GM19463 (cell line): Measurements from ENCODE around the gene TNXB.
"Not testable (repeated sequence)": the region's sequence is repeated elsewhere in the genome, so short reads cannot be mapped to it uniquely, and the experiment has no call there.

ENCODE experiments used
- ATAC-seq: cut with Tn5 transposase; IDR thresholded peaks from one replicate; pipeline ENCODE4 v1.9.1; 2021; ENCODE audit warnings: mild to moderate bottlenecking, moderate library complexity; ENCODE audit not compliant: unreplicated experiment

Gene TNXB

DNA sequence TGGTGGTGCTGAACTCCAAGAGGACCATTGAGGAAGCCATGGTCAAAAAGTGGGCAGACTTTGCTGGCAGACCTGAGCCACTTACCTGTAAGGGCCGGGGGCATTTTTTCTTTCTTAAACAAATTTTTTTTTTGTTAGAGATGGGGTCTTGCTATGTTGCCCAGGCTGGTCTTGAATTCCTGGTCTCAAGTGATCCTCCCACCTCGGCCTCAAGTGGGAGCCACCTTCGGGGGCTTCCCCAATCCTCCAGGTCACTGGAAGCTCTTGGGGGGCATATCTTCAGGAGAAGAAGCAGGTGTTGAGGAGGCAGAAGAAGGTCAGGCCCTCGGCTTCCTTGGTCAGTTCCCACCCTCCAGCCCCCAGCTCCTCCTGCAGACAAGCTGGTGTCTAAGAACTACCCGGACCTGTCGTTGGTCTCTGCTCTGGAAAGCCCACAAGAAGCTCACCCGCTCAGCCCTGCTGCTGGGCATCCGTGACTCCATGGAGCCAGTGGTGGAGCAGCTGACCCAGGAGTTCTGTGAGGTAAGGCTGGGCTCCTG, 103.1 kb downstream of the TNXB start:
- ATAC-seq: not testable (repeated sequence)

DNA sequence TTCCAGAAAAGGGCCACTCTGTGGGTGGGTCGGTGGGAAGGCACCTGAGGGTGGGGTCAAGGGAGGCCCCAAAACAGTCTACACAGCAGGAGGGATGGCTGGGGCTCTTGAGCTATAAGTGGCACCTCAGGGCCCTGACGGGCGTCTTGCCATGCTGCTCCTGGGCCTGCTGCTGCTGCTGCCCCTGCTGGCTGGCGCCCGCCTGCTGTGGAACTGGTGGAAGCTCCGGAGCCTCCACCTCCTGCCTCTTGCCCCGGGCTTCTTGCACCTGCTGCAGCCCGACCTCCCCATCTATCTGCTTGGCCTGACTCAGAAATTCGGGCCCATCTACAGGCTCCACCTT, 103.6 kb downstream of the TNXB start:
- not testable (repeated sequence) for ATAC-seq

DNA sequence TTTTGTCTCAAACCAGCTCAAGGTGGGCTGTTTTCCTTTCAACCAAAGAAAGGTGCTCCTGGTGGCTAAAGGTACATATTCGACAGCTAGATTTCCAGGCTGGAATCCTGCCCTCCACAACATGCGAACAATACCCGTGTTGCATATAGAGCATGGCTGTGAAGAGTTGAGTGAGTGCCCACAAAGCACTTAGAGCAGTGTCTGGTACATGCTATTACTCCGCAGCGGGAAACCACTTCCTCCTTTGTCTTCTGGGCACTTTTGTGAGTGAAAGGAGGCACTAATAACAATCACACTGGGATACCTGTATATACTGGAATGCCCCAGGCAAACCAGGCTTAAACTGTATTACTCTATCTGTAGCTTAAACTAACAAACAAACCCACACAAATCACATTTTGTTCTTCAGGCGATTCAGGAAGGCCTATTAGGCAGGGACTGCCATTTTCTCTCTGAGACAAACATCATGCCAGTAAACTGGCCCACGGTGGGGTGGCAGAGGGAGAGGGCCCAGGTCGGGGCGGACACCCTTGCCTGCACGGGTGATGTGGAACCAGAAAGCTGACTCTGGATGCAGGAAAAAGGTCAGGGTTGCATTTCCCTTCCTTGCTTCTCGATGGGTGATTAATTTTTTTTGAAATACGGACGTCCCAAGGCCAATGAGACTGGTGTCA, 104.1 kb downstream of the TNXB start:
- ATAC-seq: not testable (repeated sequence)

DNA sequence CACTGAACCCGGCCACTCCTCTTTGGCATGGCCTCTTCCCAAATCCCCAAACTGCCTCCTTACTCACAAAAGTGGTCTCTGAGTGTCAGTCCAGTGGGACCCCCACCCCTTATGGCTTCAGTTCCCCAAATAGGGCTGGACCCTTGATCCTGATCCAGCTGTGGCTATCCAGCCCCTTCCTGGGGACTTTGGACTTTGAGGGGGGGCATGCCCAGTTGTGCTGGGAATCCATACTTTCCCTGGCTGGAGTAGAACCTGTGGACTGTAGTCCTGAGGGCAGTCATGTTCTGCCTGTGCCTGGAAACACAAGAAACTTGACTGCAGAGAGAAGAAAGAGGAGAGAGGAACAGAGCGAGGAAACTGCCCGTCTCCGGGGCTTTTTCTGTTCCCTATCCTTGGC, 104.7 kb downstream of the TNXB start:
- ATAC-seq: not testable (repeated sequence)

DNA sequence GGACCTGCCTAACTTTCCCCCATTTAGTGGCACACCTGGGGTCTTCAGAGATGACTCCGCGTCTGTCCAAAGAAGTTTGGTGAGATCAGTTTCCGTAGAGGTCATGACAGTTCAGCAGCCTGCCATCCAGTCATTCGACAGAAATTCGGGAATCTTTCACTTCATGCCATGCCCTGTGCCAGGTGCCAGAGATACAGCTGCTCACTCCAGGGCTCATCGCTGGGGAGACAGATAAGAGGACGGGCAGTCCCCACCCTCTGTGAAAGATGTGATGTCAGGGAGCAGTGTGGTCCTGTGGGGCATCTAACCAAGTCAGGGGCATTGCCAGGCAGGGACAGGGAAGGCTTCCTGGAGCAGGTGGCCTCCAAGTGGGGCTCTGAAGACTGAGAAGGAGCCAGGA, 105.8 kb downstream of the TNXB start:
- not testable (repeated sequence) for ATAC-seq

DNA sequence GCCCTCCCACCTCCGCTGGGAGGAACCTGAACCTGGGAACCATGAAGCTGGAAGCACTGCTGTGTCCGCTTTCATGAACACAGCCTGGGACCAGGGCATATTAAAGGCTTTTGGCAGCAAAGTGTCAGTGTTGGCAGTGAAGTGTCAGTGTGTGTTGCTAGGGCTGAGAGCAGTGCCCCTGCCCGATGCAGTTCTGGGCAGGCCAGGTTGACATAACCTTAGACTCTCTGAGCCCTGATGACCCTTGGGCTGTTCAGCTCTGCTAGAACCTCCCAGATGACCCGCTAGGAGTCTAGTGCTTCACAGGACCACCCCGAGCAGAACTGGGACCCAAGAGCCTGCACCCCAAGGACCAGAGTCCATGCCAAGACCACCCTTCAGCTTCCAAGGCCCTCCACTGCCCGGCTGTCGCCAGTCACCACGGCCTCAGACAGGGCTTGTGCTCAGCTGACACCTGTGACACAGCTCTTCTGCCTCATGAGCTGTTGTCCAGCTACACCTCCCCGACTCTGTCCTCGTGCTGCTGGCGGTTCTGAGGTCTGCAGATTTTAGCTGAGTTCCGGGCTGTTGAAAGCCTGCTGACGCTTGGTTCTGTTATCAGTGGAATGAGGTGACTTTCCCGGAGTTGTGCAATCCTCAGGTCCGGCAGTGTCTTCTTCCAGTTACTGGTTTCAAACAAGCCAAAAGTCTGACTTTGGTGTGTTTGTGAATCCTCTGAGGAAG, 106.4 kb downstream of the TNXB start:
- not testable (repeated sequence) for ATAC-seq

DNA sequence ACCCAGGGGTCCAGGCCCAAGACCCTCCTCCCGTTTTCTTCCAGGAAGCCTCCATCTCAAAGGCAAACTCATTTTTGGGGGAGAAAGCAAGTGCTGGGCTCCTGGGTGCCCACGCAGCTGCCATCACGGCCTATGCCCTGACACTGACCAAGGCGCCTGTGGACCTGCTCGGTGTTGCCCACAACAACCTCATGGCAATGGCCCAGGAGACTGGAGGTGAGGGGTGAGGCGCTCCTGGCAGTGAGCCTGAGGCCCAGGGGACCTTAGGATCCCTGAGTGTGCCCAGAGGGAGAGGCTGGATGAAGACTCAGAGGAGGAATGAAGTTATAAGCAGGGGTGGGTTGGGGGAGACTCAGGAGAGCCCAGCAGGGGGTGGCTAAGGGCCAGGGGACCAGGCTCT, 112.8 kb downstream of the TNXB start:
- not testable (repeated sequence) for ATAC-seq

DNA sequence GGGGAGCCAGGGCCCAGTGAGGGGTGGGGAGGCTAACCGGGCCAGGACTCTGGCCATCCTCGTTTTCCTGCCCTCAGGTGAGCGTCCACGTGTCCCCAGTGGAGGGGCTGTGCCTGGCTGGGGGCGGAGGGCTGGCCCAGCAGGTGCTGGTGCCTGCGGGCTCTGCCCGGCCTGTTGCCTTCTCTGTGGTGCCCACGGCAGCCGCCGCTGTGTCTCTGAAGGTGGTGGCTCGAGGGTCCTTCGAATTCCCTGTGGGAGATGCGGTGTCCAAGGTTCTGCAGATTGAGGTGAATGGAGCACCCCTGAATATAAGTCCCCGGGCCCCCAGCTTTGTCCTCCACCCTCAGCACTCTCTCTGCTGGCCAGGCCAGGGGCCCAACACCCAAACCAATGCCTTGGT, 114.7 kb downstream of the TNXB start:
- ATAC-seq: not testable (repeated sequence)
